Lung (tissue), 12 donors: ENCODE measurements around the gene TGDS. TPM values are rescaled to one million over a fixed set of nuclear protein-coding genes. Genes with fewer than 3 reads are reported as not detected.

ENCODE experiments used
- ATAC-seq: fragments of 200-7000 bp; cut with Tn5 transposase; one replicate; pipeline ENCODE4 v1.9.1; 2020; ENCODE audit warnings: moderate number of reproducible peaks; ENCODE audit not compliant: insufficient read depth, low FRiP score
- DNase-seq, 3 donors: peaks; one replicate each; pipeline ENCODE4 v3.0.0-alpha.2; 2013 to 2017
- H3K27ac ChIP-seq, 2 donors: one replicate each; pipeline ENCODE4 v1.5.1; 2013; ENCODE audit warnings: mild to moderate bottlenecking in 2 of 2, moderate library complexity in 2 of 2, control low read depth in 1 of 2, inconsistent platforms in 1 of 2, low read depth in 1 of 2, low read length in 1 of 2
- H3K27me3 ChIP-seq, 3 donors: one replicate each; pipeline ENCODE4 v1.5.1; 2013; ENCODE audit warnings: low read length in 2 of 3; ENCODE audit not compliant: control insufficient read depth in 3 of 3, insufficient read depth in 3 of 3
- H3K36me3 ChIP-seq, 4 donors: one replicate each; pipeline ENCODE4 v1.5.1; 2013; ENCODE audit warnings: low read length in 4 of 4, mild to moderate bottlenecking in 1 of 4, moderate library complexity in 1 of 4; ENCODE audit not compliant: control insufficient read depth in 4 of 4, insufficient read depth in 4 of 4
- H3K4me1 ChIP-seq, 5 donors: one replicate each; pipeline ENCODE4 v1.5.1; 2013; ENCODE audit warnings: low read length in 5 of 5, mild to moderate bottlenecking in 2 of 5, moderate library complexity in 1 of 5; ENCODE audit not compliant: control insufficient read depth in 5 of 5, insufficient read depth in 5 of 5
- H3K4me3 ChIP-seq: one replicate; pipeline ENCODE4 v1.5.1; 2013; ENCODE audit warnings: mild to moderate bottlenecking, control low read depth, moderate library complexity
- H3K9ac ChIP-seq, 2 donors: one replicate each; pipeline ENCODE4 v1.5.1; 2013; ENCODE audit warnings: low read length in 2 of 2, control low read depth in 1 of 2; ENCODE audit not compliant: insufficient read depth in 1 of 2
- H3K9me3 ChIP-seq, 4 donors: one replicate each; pipeline ENCODE4 v1.5.1; 2013; ENCODE audit warnings: low read length in 3 of 4, mild to moderate bottlenecking in 1 of 4, moderate library complexity in 1 of 4; ENCODE audit not compliant: control insufficient read depth in 4 of 4, insufficient read depth in 3 of 4
- WGBS, 2 donors: extraction: QIAGEN DNeasy Blood & Tissue Kit; methylation state at CpG; one replicate each; pipeline ENCODE4 v1.1.7; 2013; 5-methylcytosine and 5-hydroxymethylcytosine counted together
- polyA plus RNA-seq, 2 donors: library from polyadenylated mRNA; stranded (reverse); fragments of 200-250 nt; gene quantifications; one replicate each; pipeline ENCODE4 v1.2.1, GENCODE V29; 2013
- total RNA-seq, 2 donors: library from RNA; depleted of rRNA in 1 of 2; stranded (reverse); fragments of >200 nt in 1 of 2; gene quantifications; one replicate each; pipeline ENCODE4 v1.2.1, GENCODE V29; 2014 to 2021
- TF ChIP-seq, protein P1 (sequence below): IDR thresholded peaks from 2 replicates; pipeline ENCODE4 v1.5.1; 2012; ENCODE audit warnings: mild to moderate bottlenecking; ENCODE audit errors: control extremely low read depth, extremely low read depth
- donor health status: control.
- donor health status: control.
- donor health status: Bipolar disorder and iron deficiency.
- donor health status: healthy.
- donor health status: DM: yes; HTN: yes; CAD: no.

TGDS gene
- total and polyA plus RNA-seq, 4 donors: 7.5 to 24.4 (median 9.1) TPM

DNA sequence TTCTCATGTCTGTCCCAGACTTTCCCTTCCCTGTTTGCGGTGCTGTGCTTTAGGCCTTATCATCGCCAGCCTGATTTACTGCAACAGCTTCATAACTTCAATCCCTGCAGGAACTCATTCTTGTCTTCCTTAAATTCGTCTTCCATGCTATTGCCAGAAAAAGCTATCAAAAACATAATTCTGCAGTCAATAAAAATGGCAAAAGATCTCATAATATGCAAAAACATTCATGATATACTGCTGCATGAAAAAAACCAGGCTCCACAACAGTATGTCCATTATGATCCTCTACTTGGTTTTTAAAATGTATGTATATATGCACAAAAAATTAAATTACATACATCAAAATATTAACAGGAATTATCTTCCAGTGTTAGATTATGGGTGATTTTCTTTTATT lies 28.4 kb downstream of the TGDS start:
- Histone ChIP-seq H3K4me1 (peaks cover 0 to 6% (median 0%) of the 10 kb centered on the region in 5 donors), H3K27me3 (no peaks in the 10 kb centered on the region), H3K9ac (no peak overlapping the region), H3K4me3 (no peak overlapping the region), H3K27ac (no peak overlapping the region), H3K36me3 (peaks cover 9 to 17% (median 15%) of the 10 kb centered on the region in 4 donors), H3K9me3 (no peaks in the 10 kb centered on the region)
- ATAC-seq (no peak), DNase-seq (no peak)
- WGBS, 2 donors: 94 to 99% methylated on average over 3 of the region's 3 CpGs
- TF ChIP-seq, protein P1, sequence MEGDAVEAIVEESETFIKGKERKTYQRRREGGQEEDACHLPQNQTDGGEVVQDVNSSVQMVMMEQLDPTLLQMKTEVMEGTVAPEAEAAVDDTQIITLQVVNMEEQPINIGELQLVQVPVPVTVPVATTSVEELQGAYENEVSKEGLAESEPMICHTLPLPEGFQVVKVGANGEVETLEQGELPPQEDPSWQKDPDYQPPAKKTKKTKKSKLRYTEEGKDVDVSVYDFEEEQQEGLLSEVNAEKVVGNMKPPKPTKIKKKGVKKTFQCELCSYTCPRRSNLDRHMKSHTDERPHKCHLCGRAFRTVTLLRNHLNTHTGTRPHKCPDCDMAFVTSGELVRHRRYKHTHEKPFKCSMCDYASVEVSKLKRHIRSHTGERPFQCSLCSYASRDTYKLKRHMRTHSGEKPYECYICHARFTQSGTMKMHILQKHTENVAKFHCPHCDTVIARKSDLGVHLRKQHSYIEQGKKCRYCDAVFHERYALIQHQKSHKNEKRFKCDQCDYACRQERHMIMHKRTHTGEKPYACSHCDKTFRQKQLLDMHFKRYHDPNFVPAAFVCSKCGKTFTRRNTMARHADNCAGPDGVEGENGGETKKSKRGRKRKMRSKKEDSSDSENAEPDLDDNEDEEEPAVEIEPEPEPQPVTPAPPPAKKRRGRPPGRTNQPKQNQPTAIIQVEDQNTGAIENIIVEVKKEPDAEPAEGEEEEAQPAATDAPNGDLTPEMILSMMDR: no peak

DNA sequence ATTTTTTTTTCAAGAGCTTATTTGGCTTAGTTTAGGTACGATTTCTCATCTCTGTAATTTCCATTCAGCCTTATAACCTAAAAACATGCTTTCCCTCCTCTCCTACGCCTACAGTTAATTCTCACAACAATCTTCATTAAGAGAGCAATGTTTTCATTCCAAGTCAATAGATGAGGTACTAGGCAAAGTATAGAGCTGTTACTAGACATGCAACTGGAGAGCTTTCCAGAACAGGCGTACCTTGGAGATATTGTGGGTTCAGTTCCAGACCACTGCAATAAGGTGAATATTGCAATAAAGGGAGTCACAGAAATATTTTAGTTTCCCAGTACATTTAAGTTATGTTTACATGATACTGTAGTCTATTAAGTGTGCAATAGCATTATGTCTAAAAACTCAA lies 34.8 kb downstream of the TGDS start:
- peaks cover 0 to 20% (median 0%) of the 10 kb centered on the region in 5 donors for H3K4me1 ChIP-seq
- peak in 2 of 3 donors; percentile 61 to 70 for DNase-seq
- no peak overlapping the region for H3K9ac ChIP-seq
- no peaks in the 10 kb centered on the region for H3K9me3 ChIP-seq
- no peaks in the 10 kb centered on the region for H3K27me3 ChIP-seq
- H3K4me3 ChIP-seq: no peak overlapping the region
- ATAC-seq: no peak
- H3K36me3 ChIP-seq: no peaks in the 10 kb centered on the region
- WGBS, 2 donors: 85 to 92% methylated on average over 3 of the region's 3 CpGs
- H3K27ac ChIP-seq: no peak overlapping the region
- TF ChIP-seq, protein P1: no peak

DNA sequence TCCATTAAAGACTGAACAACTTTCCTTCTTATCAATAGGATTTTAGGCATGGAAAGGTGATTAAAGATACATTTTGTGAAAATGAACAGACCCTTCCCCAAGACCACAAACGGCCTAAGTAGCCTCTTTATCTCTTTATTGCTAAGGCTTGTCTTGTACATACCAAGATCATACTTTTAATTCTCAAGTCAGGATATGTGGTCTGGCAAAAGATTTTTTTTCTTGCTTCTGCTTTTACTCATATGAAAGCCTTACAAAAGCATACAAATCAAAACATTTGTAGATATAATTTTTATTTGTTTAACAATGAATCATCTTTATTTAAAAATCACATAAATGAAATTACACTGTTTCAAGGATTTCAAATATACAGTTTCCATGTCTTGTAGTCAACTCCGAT lies 35.8 kb downstream of the TGDS start:
- no peak for DNase-seq
- no peak overlapping the region for H3K27ac ChIP-seq
- H3K9ac ChIP-seq: no peak overlapping the region
- H3K27me3 ChIP-seq: no peaks in the 10 kb centered on the region
- ATAC-seq: no peak
- H3K4me3 ChIP-seq: no peak overlapping the region
- H3K9me3 ChIP-seq: no peaks in the 10 kb centered on the region
- H3K36me3 ChIP-seq: no peaks in the 10 kb centered on the region
- TF ChIP-seq, protein P1: no peak
- H3K4me1 ChIP-seq: peaks cover 0 to 20% (median 0%) of the 10 kb centered on the region in 5 donors
- WGBS, 2 donors: 83 to 91% methylated on average over 2 of the region's 2 CpGs

DNA sequence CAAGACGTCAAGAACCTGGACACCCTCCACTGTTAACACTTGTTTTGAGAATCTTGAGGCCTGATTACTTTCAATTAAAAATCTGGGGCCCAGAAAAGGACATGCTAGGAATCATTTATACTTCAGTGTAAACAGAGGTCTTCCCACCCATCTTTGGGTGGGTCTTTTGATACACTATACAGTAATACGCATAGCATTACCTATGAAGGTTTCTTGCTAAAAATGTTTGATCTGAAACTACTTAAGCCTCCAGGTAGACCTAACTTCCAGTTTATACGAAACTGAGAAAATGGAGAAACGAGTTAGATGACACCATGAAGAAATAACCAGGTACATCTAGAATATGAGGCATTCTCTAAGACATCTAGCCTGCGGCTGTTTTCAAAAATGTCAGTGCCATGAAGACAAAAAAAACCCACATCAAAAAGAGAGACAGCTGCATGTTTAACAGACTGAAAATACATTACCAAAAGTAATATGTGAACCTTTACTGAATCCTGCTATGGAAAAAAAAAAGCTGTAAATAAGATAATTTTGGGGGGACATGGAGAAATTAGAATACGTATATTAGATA lies 36.6 kb downstream of the TGDS start:
- Histone ChIP-seq H3K9ac (no peak overlapping the region), H3K36me3 (no peaks in the 10 kb centered on the region), H3K9me3 (no peaks in the 10 kb centered on the region), H3K27ac (no peak overlapping the region), H3K27me3 (no peaks in the 10 kb centered on the region), H3K4me1 (peaks cover 0 to 14% (median 0%) of the 10 kb centered on the region in 5 donors), H3K4me3 (no peak overlapping the region)
- ATAC-seq (no peak), DNase-seq (no peak)
- WGBS, 2 donors: 88 to 95% methylated on average over 6 of the region's 6 CpGs
- TF ChIP-seq, protein P1: no peak
